ENCODE data around the gene FOS.

FOS gene

GRCh38 chr14:75318353-75318752 is 39.7 kb downstream of the FOS start:
- DNase-seq (ENCODE audit: low read depth): no peak

GRCh38 chr14:75319021-75319420 is 40.4 kb downstream of the FOS start:
- DNase-seq (ENCODE audit: low read depth): no peak

- no peak for DNase-seq (ENCODE audit: low read depth)
Measured at GRCh38 chr14:75320196-75320595, 41.6 kb downstream of the FOS start.

- DNase-seq (ENCODE audit: low read depth): no peak
Measured at GRCh38 chr14:75322746-75323145, 44.1 kb downstream of the FOS start.

GRCh38 chr14:75323571-75323970 is 44.9 kb downstream of the FOS start:
- DNase-seq (ENCODE audit: low read depth): no peak

- no peak for DNase-seq (ENCODE audit: low read depth)
Measured at GRCh38 chr14:75328558-75329155, 50.0 kb downstream of the FOS start.

GRCh38 chr14:75329369-75329768 is 50.7 kb downstream of the FOS start:
- no peak for DNase-seq (ENCODE audit: low read depth)

GRCh38 chr14:75331471-75331870 is 52.8 kb downstream of the FOS start:
- DNase-seq (ENCODE audit: low read depth): no peak

Data from HS-27A (cell line).